K562 (cell line): ENCODE data around the gene RNU5D-1. TPM values are rescaled to one million over a fixed set of nuclear protein-coding genes. Genes with fewer than 3 reads are reported as not detected.

Experiments
- ATAC-seq: fragments of 200-7000 bp; cut with Tn5 transposase; 3 replicates; pipeline ENCODE4 v1.9.1; 2020; ENCODE audit warnings: moderate library complexity
- BruUV-seq: library from RNA; stranded (reverse); fragments of 400-500 nt; replicated peaks from 2 replicates; lab custom pipeline; 2021; lab: Mats Ljungman, UMichigan
- CTCF ChIA-PET: fragments of 300-600 bp; formaldehyde crosslinking; extraction: SDS; loops from one replicate; lab custom pipeline; 2021; ENCODE audit warnings: low intra/inter-chr PET ratio; lab: Yijun Ruan, JAX
- POLR2A ChIA-PET: fragments of 300-600, 350-650 bp; sonication (Branson Sonifier 250); formaldehyde crosslinking; extraction: SDS; loops from one replicate; lab custom pipeline; 2021; ENCODE audit warnings: antibody characterized with exemption, inconsistent platforms; lab: Yijun Ruan, JAX
- DNase-seq, 4 experiments: peaks; one replicate each; pipeline versions ENCODE4 v3.0.0 to v3.0.0-alpha.2; 2011 to 2018; ENCODE audit warnings: low spot score in 3 of 4, mixed read lengths in 3 of 4; ENCODE audit errors: extremely low read depth in 1 of 4
- FAIRE-seq: peaks from 2 replicates; lab custom pipeline; 2011; peaks lifted over from hg19 to GRCh38; lab: Jason Lieb, UNC
- H2AFZ ChIP-seq: 2 replicates; pipeline ENCODE4 v1.6.0; 2011; ENCODE audit warnings: low read depth, low read length, control low read depth, inconsistent platforms
- H3K27ac ChIP-seq: fragments of 200-600 bp; 3 replicates; pipeline ENCODE4 v1.8.0; 2011; ENCODE audit warnings: low read depth, mild to moderate bottlenecking, control low read depth, inconsistent platforms, low read length, moderate library complexity, mixed read lengths; ENCODE audit errors: extremely low read depth
- H3K27me3 ChIP-seq, 2 experiments: fragments of 300-600 bp in 1 of 2; 2 replicates in 1 of 2; 3 replicates in 1 of 2; pipeline versions ENCODE4 v1.6.0 to v1.8.0; 2011; ENCODE audit warnings: inconsistent platforms in 2 of 2, low read length in 2 of 2, mild to moderate bottlenecking in 1 of 2, mixed read lengths in 1 of 2, moderate library complexity in 1 of 2; ENCODE audit not compliant: control insufficient read depth in 2 of 2, insufficient read depth in 2 of 2
- H3K36me3 ChIP-seq: fragments of 300-600 bp; 3 replicates; pipeline ENCODE4 v1.8.0; 2011; ENCODE audit warnings: mild to moderate bottlenecking, low read length, inconsistent platforms; ENCODE audit not compliant: control insufficient read depth, insufficient read depth
- H3K4me1 ChIP-seq, 2 experiments: fragments of 200-600 bp in 1 of 2; replicated peaks in 1 of 2; 2 replicates in 1 of 2; 3 replicates in 1 of 2; pipeline versions ENCODE4 v1.5.1 to v1.8.0; 2011; ENCODE audit warnings: inconsistent platforms in 2 of 2, low read length in 2 of 2, mild to moderate bottlenecking in 1 of 2, mixed read lengths in 1 of 2, moderate library complexity in 1 of 2; ENCODE audit not compliant: control insufficient read depth in 2 of 2, insufficient read depth in 2 of 2
- H3K4me2 ChIP-seq: 2 replicates; pipeline ENCODE4 v1.6.1; 2011; ENCODE audit warnings: low read length, control low read depth, inconsistent platforms, mixed read lengths; ENCODE audit not compliant: insufficient read depth
- H3K4me3 ChIP-seq: fragments of 200-600 bp; sonication (generic), shearing (Covaris generic); 2 replicates; pipeline ENCODE4 v1.5.1; 2016; ENCODE audit warnings: control low read depth, inconsistent platforms
- H3K79me2 ChIP-seq: fragments of 200-600 bp; 3 replicates; pipeline ENCODE4 v1.8.0; 2011; ENCODE audit warnings: low read length, inconsistent platforms; ENCODE audit not compliant: control insufficient read depth, insufficient read depth
- H3K9ac ChIP-seq, 2 experiments: 2 replicates each; pipeline versions ENCODE4 v1.6.0 to v1.6.1; 2011; ENCODE audit warnings: low read depth in 2 of 2, low read length in 2 of 2, control low read depth in 1 of 2, inconsistent platforms in 1 of 2, mild to moderate bottlenecking in 1 of 2, mixed read lengths in 1 of 2; ENCODE audit not compliant: insufficient read depth in 1 of 2
- H3K9me1 ChIP-seq: one replicate; pipeline ENCODE4 v1.6.0; 2011; ENCODE audit warnings: inconsistent platforms, mild to moderate bottlenecking, low read length, moderate library complexity; ENCODE audit not compliant: control insufficient read depth, insufficient read depth
- H3K9me3 ChIP-seq: replicated peaks from 2 replicates; pipeline ENCODE4 v1.5.1; 2011; ENCODE audit warnings: low read depth, low read length, inconsistent platforms; ENCODE audit not compliant: control insufficient read depth, insufficient read depth
- H4K20me1 ChIP-seq: replicated peaks from 2 replicates; pipeline ENCODE4 v1.6.1; 2011; ENCODE audit warnings: low read length, inconsistent platforms, mixed read lengths; ENCODE audit not compliant: control insufficient read depth, insufficient read depth
- KDM1A ChIP-seq, 2 experiments: fragments of 450-650 bp; IDR thresholded peaks; 2 replicates each; pipeline ENCODE4 v1.6.1; 2016; ENCODE audit warnings: mild to moderate bottlenecking in 2 of 2
- NR2F6 ChIP-seq: fragments of 450-650 bp; formaldehyde crosslinking; IDR thresholded peaks from 2 replicates; pipeline ENCODE4 v1.4.0; 2020; ENCODE audit warnings: mild to moderate bottlenecking
- PREB ChIP-seq: sonication (generic); formaldehyde crosslinking; IDR thresholded peaks from 2 replicates; pipeline ENCODE4 v1.8.1; 2023; ENCODE audit warnings: mild to moderate bottlenecking, missing genetic modification reagents
- RBM34 ChIP-seq: fragments of 200-400 bp; formaldehyde crosslinking; IDR thresholded peaks from 2 replicates; pipeline ENCODE4 v1.6.1; 2018; ENCODE audit warnings: low read length, borderline replicate concordance; ENCODE audit not compliant: insufficient read depth
- TSHZ1 ChIP-seq: fragments of 250-450 bp; sonication (Bioruptor Pico); IDR thresholded peaks from 2 replicates; pipeline ENCODE4 v1.4.0; 2020; ENCODE audit warnings: mild to moderate bottlenecking, moderate library complexity
- ZNF133 ChIP-seq: fragments of 250-450 bp; sonication (Bioruptor Pico); IDR thresholded peaks from 2 replicates; pipeline ENCODE4 v1.4.0; 2020; ENCODE audit warnings: mild to moderate bottlenecking
- ZNF57 ChIP-seq: fragments of 450-650 bp; formaldehyde crosslinking; IDR thresholded peaks from 2 replicates; pipeline ENCODE4 v1.4.0; 2020; ENCODE audit warnings: mild to moderate bottlenecking, moderate library complexity
- ZNF77 ChIP-seq: fragments of 250-450 bp; sonication (Bioruptor Pico); IDR thresholded peaks from 2 replicates; pipeline ENCODE4 v1.5.0; 2020
- WGBS: fragments of 100-300 bp; shearing (Covaris generic); methylation state at CpG from one replicate; pipeline ENCODE4 v1.1.6; 2016; ENCODE audit warnings: low coverage, mixed read lengths; ENCODE audit not compliant: insufficient coverage; ENCODE audit errors: missing lambda C conversion rate; 5-methylcytosine and 5-hydroxymethylcytosine counted together
- in situ Hi-C: fragments of 300-500 bp; cut with MboI; formaldehyde crosslinking; loops from 4 replicates; pipeline ENCODE4 v1.15.0; 2018; ENCODE audit warnings: inconsistent platforms, mixed read lengths
- intact Hi-C: fragments of 100-400 bp; cut with micrococcal nuclease; formaldehyde crosslinking; loops from 2 replicates; pipeline ENCODE4 v1.14.2; 2022
- polyA plus RNA-seq, 8 experiments: library from polyadenylated mRNA; depleted of rRNA in 4 of 8; stranded (reverse) in 5 of 8; unstranded in 3 of 8; fragments of >200 nt; fragmentation: Nextera tagmentation in 2 of 8; fragmentation: Illumina TruSeq in 1 of 8; extraction: Ambion mirVana in 2 of 8; extraction: Trizol in 1 of 8; gene quantifications; 2 replicates each; pipeline versions ENCODE4 v1.2.1 to v1.2.3, GENCODE V29; 2011 to 2014; ENCODE audit warnings: inconsistent platforms in 1 of 8, missing spikeins in 1 of 8
- total RNA-seq, 7 experiments: library from RNA; depleted of rRNA in 6 of 7; stranded (reverse); fragments of >200 nt in 6 of 7; fragmentation: Illumina TruSeq in 2 of 7; extraction: Trizol in 2 of 7; gene quantifications; 2 replicates each; pipeline versions ENCODE4 v1.2.1 to v1.2.3, GENCODE V29; 2011 to 2021; ENCODE audit warnings: low replicate concordance in 1 of 7
- TF ChIP-seq, protein P1 (sequence below): fragments of 250-450 bp; sonication (Bioruptor Pico); IDR thresholded peaks from 2 replicates; pipeline ENCODE4 v1.4.0; 2020
- TF ChIP-seq, protein P2 (sequence below): fragments of 250-450 bp; sonication (Bioruptor Pico); IDR thresholded peaks from 2 replicates; pipeline ENCODE4 v1.8.0; 2021; ENCODE audit warnings: borderline replicate concordance, mild to moderate bottlenecking, moderate library complexity; ENCODE audit not compliant: poor library complexity, severe bottlenecking

Gene RNU5D-1
- total and polyA plus RNA-seq, 9 of the 15 experiments (the other 6 are each of a cell fraction or from before 2014, with no cell fraction given) = under 0.01 TPM; not detected in 8

- no peak for TF ChIP-seq PREB (CRISPR knock-in tag)
Observed at GRCh38 chr1:44718091-44718490, 12.9 kb downstream of the RNU5D-1 start (continued).

- H3K4me1 ChIP-seq = peaks cover 6 to 20% of the 10 kb centered on the region in 2 experiments
- H2AFZ ChIP-seq = no peak overlapping the region
- H3K9me1 ChIP-seq = no peaks in the 10 kb centered on the region
- DNase-seq (no peak), FAIRE-seq (no peak), ATAC-seq (no peak)
- H3K36me3 ChIP-seq = no peaks in the 10 kb centered on the region
- H4K20me1 ChIP-seq = 0 out of 2 replicates have a peak, but pooled peaks cover 3% of the 10 kb centered on the region
- 8% methylated on average over 1 of the region's 1 CpG for WGBS
- H3K27me3 ChIP-seq = peaks cover 8 to 15% of the 10 kb centered on the region in 2 experiments; a peak in 4 of 5 replicates
- no peaks in the 10 kb centered on the region for H3K79me2 ChIP-seq
- ChIA-PET CTCF (no interaction called here), POLR2A (interaction anchor here (0.7 to 9.1 kb wide), 5 partner anchors 11 to 103 kb away, joined by 3 to 328 read pairs (median 6); partner anchors contain the start of gene RNU5D-1)
- intact Hi-C loops (no loop called here), in situ Hi-C loops (no loop called here)
- H3K9me3 ChIP-seq = no peaks in the 10 kb centered on the region
- H3K9ac ChIP-seq = no peak overlapping the region
- no peak overlapping the region for H3K4me3 ChIP-seq
- TF ChIP-seq, protein P1, sequence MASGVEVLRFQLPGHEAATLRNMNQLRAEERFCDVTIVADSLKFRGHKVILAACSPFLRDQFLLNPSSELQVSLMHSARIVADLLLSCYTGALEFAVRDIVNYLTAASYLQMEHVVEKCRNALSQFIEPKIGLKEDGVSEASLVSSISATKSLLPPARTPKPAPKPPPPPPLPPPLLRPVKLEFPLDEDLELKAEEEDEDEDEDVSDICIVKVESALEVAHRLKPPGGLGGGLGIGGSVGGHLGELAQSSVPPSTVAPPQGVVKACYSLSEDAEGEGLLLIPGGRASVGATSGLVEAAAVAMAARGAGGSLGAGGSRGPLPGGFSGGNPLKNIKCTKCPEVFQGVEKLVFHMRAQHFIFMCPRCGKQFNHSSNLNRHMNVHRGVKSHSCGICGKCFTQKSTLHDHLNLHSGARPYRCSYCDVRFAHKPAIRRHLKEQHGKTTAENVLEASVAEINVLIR (CRISPR knock-in tag) = no peak
- TF ChIP-seq RBM34 (no peak), ZNF133 (CRISPR knock-in tag) (no peak), TSHZ1 (CRISPR knock-in tag) (no peak), NR2F6 (CRISPR knock-in tag) (no peak), ZNF77 (no peak), ZNF57 (CRISPR knock-in tag) (no peak), KDM1A (IDR thresholded peaks at IDR 0.05) (no peak)
- TF ChIP-seq, protein P2, sequence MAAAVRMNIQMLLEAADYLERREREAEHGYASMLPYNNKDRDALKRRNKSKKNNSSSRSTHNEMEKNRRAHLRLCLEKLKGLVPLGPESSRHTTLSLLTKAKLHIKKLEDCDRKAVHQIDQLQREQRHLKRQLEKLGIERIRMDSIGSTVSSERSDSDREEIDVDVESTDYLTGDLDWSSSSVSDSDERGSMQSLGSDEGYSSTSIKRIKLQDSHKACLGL (CRISPR knock-in tag) = no peak
- TF ChIP-seq, all 486 proteins: peak for 0
- no peak overlapping the region for H3K4me2 ChIP-seq
- no TSS peak for BruUV-seq
- no peak overlapping the region for H3K27ac ChIP-seq
Observed at GRCh38 chr1:44717653-44718052, 13.3 kb downstream of the RNU5D-1 start.
